SW480 (cell line): ENCODE results near the gene SMARCAD1.

ENCODE experiments used
- DNase-seq: peaks from one replicate; pipeline ENCODE4 v3.0.0-alpha.2; 2016; ENCODE audit warnings: low spot score

The SMARCAD1 gene

GRCh38 chr4:94207469-94208224 is at the start of gene SMARCAD1:
Gene SMARCAD1 (plus strand): TSS chr4:94207865. CDS start chr4:94208395, 530 bp downstream.
- peak; percentile 83 for DNase-seq

- no peak for DNase-seq
These were observed 48.8 kb upstream of the SMARCAD1 start for GRCh38 chr4:94158883-94159282.

GRCh38 chr4:94159790-94160189 is 47.9 kb upstream of the SMARCAD1 start:
- no peak for DNase-seq

- DNase-seq: no peak
These were observed 46.9 kb upstream of the SMARCAD1 start for GRCh38 chr4:94160774-94161173.

- peak; percentile 37 for DNase-seq
These were observed 42.4 kb upstream of the SMARCAD1 start for GRCh38 chr4:94165256-94165655.

GRCh38 chr4:94168321-94168720 is 39.3 kb upstream of the SMARCAD1 start:
- no peak for DNase-seq

GRCh38 chr4:94169803-94170372 is 37.8 kb upstream of the SMARCAD1 start:
- no peak for DNase-seq

GRCh38 chr4:94171616-94172015 is 36.0 kb upstream of the SMARCAD1 start:
- no peak for DNase-seq

GRCh38 chr4:94175553-94176261 is 32.0 kb upstream of the SMARCAD1 start:
- DNase-seq: no peak

- no peak for DNase-seq
These were observed 29.8 kb upstream of the SMARCAD1 start for GRCh38 chr4:94177822-94178221.

GRCh38 chr4:94181815-94182214 is 25.9 kb upstream of the SMARCAD1 start:
- DNase-seq: no peak

GRCh38 chr4:94202769-94203168 is 4.9 kb upstream of the SMARCAD1 start:
- no peak for DNase-seq

- no peak for DNase-seq
These were observed 601 bp downstream of the SMARCAD1 start for GRCh38 chr4:94208266-94208665.

GRCh38 chr4:94208918-94209317 is 1.3 kb downstream of the SMARCAD1 start:
- DNase-seq: no peak

GRCh38 chr4:94211861-94212260 is 4.2 kb downstream of the SMARCAD1 start:
- DNase-seq: no peak

- DNase-seq: no peak
These were observed 7.1 kb downstream of the SMARCAD1 start for GRCh38 chr4:94214703-94215319.

- no peak for DNase-seq
These were observed 8.7 kb downstream of the SMARCAD1 start for GRCh38 chr4:94216394-94216793.

GRCh38 chr4:94219402-94219801 is 11.7 kb downstream of the SMARCAD1 start:
- no peak for DNase-seq

GRCh38 chr4:94221916-94222315 is 14.3 kb downstream of the SMARCAD1 start:
- no peak for DNase-seq

GRCh38 chr4:94225449-94225848 is 17.8 kb downstream of the SMARCAD1 start:
- DNase-seq: no peak

GRCh38 chr4:94226763-94227162 is 19.1 kb downstream of the SMARCAD1 start:
- no peak for DNase-seq

- no peak for DNase-seq
These were observed 21.0 kb downstream of the SMARCAD1 start for GRCh38 chr4:94228493-94229216.
